Globus pallidus (tissue), 1 donor: ENCODE measurements around the gene RALGPS1.
A peak's percentile ranks its signal among the peaks of the same experiment; 100 is the strongest.

Experiments
- DNase-seq: peaks from one replicate; pipeline ENCODE4 v3.0.0-alpha.2; 2015; ENCODE audit warnings: low spot score

Gene RALGPS1

DNA sequence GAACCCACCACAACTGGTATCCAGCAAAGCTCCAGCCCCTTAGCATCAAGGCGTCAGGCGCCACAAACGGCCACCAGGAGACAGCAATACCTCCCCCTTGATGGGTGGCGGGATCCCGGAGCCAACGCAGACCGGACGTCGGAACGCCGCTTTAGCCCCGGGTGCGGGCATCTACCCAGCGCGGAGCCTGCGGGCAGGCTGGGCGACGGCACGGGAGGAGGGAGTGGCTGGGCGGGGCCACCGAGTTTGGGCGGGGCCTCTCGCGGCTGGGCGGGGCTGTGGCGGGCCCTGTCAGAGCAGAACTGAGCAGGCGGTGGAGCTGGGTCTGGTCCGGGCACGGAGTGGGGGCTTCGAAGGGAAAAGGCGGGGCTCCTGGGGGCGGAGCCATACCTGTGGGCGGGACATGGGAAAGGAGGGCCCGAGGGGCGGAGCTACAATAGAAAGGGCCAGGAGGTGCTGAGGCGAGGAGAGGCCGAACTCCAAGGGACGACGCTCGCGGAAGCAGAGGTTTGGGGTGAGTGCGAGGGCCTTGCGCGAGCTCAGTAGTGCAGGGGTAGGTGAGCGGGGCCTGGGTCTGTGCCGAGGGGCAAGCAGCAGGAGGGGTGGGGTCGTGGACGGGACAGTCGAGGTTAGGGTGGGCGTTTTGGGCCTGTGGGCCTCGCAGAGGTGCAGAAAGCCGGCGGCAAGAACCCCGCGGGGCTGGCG lies 309.7 kb downstream of the RALGPS1 start:
- DNase-seq = peak; percentile 85

DNA sequence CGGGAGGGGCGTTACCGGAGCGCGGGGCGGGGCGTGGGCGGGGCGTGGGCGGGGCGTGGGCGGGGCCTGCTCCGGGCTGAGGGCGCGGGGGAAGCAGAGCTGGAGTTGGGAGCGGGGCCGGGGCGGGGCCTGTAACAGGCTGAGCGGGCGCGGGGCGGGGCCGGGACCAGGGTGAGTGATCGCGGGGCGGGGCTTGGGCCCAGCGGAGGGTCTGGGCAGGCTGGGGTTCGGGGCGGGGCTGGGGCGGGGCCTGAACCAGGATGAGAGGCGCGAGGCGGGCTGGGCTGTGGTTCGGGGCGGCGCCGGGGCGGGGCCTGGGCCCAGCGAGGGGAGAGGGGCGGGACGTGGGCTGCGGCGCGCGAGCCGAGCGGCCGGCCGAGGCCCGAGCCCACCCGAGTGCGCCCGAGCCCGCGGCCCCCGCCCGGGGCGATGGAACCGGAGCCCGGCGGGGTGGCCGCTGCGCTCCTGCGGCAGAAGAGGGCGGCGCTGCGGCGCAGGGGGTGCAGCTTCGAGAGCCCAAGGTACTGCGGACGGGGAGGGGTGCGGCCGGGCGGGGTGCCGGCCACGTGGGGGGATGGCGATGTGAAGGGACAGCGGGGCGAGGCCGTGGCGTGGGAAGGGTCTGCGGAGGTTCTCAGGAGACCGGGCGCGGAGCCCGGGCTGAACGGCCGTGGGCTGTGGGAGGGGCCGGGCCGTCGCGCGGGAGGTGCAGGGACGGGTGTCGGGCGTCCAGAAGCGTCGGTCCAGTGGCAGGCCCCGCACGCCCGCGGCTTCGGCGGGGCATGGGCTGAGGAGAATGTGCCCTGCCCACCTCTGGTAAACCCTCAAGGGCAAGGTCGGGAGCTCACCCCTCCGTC lies 310.5 kb downstream of the RALGPS1 start:
- peak; percentile 98 for DNase-seq

DNA sequence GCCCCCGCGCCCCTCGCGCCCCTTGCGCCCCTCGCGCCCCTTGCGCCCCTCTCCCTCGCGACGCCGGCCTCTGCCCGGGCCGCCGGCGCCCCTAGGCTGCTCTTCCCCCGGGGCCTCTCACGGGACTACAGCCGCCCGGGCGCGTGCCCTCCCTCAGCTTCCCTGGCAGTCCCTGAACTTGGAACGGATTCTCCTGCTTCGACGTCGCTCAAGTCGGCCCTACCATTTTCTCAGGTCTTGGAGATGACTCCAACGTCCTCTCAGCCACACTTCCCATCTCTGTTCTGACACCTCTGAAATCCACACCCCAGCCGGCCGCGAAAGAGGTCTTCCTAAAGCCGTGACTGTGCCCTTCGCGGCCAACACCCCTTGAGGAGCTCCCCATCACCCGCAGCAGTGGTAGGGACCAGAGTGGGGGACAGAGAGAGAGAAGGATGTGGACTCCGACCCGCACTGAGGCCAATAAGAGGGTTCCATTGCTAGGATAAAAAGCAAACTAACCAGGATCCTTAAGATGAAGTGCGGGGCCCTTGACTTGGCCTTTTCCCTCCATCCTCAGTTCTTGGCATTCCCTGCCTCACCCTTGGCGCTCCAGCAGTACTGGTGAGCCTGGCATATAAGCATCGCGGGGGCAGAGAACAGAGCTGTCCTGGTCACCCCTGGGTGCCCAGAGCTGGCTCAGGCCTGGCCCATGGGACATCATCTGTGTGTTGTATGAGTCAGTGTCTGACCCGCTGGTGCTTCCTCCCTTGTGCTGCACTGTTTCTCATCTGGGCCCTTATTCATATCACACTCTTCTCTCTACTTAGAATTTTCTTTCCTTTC lies 311.4 kb downstream of the RALGPS1 start:
- DNase-seq = peak; percentile 61

GRCh38 chr9:127229691-127230417 lies 315.3 kb downstream of the RALGPS1 start:
- no peak for DNase-seq

DNA sequence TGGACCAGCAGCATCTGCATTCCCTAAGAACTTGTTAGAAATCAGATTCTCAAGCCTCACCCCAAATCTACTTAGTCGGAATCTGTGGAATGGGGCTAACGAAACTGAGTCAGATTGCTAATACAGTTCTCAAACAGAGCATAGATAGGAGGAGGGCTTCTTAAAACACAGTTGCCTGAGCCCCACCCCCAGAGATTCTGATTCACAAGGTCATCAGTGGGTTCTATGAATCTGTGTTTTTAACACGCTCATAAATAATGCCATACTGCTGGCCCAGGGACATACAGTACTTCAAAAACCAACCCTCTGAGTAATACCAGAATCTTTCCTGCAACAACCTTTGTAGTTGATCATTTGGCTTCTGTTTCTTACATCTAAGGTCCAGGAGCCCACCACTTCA lies 317.1 kb downstream of the RALGPS1 start:
- no peak for DNase-seq

DNA sequence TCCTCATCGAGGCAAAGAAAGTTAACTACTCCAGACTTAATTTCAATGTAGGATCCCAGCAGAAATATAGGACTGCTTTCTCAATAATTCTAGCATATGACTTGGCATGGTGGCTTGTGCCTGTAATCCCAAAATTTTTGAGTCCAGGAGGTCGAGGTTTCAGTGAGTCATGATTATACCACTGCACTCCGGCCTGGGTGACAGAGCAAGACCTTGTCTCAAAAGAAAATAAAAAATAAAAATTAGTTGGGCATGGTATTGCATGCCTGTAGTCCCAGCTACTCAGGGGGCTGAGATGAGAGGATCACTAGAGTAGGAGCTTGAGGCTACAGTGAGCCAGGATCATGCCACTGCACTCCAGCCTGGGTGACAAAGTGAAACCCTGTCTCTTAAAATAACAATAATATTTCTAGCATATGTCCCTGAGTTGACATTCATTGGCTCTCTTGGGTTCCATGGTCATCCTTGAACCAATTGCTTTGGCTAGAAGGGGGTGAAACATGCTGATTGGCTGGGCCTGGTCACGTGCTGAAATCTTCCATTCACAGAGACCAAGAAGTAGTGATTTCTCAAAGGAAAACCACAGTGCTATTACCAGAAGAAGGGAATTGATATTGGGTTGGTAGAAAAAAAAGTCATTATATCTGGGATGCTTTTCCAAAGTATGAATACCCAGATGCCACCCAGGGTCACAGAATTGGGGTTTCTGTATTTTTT lies 318.4 kb downstream of the RALGPS1 start:
- DNase-seq = no peak

- DNase-seq = no peak
Observed at GRCh38 chr9:127233550-127233949, 319.0 kb downstream of the RALGPS1 start.

DNA sequence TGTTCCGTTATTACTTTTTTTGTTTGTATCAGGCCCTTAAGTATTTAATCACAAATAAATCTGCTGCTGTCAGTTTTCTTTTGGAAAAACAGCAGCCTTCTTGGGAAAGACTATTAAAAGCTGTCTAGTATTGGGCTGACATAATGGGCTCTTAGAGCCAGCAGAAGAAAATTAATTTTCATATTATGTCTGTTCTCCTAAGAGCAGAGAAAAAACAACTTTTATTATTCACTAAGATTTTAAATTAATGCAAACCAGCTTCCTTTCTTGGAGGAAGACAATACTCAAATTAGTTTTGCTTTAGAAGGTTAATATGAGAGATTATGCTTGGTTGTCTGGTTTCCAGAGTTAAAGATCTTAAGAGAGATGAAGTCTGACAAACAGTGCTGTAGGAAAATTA lies 319.4 kb downstream of the RALGPS1 start:
- DNase-seq = no peak

DNA sequence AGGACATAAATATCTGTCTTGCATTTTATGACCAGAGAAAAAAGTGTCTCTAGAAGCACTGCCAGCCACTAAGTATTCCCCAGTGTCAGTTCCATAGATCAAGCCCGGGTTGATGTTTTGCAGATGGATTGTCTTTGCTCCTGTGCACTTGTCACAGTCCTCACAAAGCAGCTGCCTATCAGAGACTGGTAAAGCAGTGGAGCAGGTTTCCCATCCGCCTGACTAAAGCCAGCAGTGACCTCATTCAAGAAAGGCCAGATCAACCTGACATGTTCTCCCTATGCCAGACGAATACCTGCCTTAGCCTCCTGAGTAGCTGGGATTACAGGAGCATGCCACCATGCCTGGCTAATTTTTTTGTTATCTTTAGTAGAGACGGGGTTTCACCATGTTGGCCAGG lies 323.2 kb downstream of the RALGPS1 start:
- no peak for DNase-seq

GRCh38 chr9:127241354-127241753 lies 326.8 kb downstream of the RALGPS1 start:
- no peak for DNase-seq

GRCh38 chr9:127244609-127245601 lies 330.3 kb downstream of the RALGPS1 start:
- peak; percentile 97 for DNase-seq

DNA sequence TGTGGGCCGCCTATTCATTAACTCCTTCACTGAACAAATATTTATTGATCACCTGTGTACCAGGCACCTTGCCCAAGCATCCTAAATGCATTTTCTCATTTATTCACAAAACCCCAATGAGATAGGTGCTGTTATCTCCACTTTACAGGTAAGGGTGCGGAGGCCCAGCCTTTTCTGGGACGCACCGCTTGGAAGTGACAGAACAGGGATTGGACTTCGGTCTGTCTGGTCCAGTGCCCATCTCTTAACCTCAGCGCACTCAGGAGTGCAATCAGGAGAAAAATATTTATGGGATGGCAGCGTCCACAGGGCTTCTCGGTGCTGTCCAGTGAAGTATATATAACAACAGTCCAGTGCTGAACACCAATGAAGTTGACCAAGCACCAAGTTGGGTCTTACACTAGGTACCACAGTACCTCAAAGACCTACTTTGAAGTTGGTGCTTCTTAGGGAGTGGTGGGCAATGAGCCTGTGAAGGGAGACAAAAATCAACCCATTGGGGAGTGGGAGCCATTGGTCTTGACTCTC lies 331.1 kb downstream of the RALGPS1 start:
- no peak for DNase-seq

- DNase-seq = no peak
Observed at GRCh38 chr9:127248241-127248640, 333.7 kb downstream of the RALGPS1 start.

DNA sequence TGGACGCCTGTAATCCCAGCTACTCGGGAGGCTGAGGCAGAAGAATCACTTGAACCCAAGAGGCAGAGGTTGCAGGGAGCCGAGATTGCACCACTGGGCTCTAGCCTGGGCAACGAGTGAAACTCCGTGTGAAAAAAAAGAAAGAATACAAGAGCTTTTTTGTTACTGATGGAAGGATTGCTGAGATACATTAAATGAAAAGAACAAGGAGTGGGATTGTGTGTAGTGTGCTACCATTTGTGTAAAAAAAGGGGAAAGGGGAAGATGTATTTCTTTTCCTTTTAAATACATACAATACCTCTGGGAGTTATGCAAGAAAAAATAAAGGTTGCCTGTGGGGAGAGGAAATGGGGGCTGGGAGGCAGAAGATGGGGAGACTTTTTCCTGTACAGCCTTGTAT lies 335.3 kb downstream of the RALGPS1 start:
- no peak for DNase-seq

- DNase-seq = no peak
Observed at GRCh38 chr9:127250896-127251391, 336.4 kb downstream of the RALGPS1 start.

GRCh38 chr9:127252410-127253318 lies 338.1 kb downstream of the RALGPS1 start:
- no peak for DNase-seq

GRCh38 chr9:127253446-127253845 lies 338.9 kb downstream of the RALGPS1 start:
- no peak for DNase-seq

GRCh38 chr9:127255692-127256091 lies 341.1 kb downstream of the RALGPS1 start:
- no peak for DNase-seq
